GM21423 (cell line): ENCODE results near the gene MAP2K7.
A peak's percentile ranks its signal among the peaks of the same experiment; 100 is the strongest.
"Not testable (repeated sequence)": the region's sequence is repeated elsewhere in the genome, so short reads cannot be mapped to it uniquely, and the experiment has no call there.

Experiments used
- ATAC-seq: cut with Tn5 transposase; IDR thresholded peaks from one replicate; pipeline ENCODE4 v1.9.1; 2021; ENCODE audit warnings: mild to moderate bottlenecking, moderate library complexity; ENCODE audit not compliant: unreplicated experiment

The MAP2K7 gene

DNA sequence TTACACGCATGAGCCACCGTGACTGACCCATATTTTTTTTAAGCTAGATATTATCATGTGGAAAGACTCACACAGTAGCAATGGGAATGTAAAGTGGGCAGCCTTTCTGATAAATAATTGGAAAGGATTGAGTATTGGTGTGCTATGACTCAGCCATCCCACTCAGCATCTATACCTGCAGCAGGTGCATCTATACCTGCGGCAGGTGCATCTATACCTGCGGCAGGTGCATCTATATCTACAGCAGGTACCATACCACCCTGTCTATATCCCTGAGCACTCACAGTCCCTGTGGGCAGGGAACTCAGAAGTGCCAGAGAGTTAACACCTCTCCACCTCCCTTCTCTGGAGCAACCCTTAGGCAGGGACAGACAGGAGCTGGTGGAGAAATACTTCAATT, 20.6 kb upstream of the MAP2K7 start:
- no peak for ATAC-seq

DNA sequence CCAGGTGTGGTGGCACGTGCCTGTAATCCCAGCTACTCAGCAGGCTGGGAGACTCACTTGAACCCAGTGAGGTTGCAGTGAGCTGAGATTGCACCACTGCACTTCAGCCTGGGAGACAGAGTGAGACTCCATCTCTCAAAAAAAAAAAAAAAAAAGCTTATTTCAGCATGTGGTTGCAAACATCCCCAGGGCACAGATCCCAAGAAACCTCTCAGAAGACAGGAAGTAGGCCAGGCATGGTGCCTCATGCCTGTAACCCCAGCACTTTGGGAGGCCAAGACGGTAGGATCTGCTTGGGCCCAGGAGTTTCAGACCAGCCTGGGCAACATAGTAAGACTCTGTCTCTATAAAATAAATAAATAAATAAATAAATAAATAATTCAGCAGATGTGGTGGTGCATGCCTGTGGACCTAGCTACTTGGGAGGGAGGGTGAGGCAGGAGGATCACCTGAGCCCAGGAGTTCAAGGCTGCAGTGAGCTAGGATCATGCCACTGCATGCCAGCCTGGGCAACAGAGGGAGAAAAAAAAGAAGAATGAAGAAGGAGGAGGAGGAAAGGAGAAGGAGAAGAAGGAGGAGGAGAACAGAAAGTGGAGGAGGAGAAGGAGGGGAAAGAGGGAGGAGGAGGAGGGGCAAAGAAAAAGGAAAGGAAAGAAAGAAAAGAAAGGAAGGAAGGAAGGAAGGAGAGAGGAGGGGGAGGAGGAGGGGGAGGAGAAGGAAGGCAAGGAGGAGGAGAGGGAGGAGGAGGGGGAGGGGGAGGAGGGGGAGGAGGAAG, 19.7 kb upstream of the MAP2K7 start:
- ATAC-seq = no peak

DNA sequence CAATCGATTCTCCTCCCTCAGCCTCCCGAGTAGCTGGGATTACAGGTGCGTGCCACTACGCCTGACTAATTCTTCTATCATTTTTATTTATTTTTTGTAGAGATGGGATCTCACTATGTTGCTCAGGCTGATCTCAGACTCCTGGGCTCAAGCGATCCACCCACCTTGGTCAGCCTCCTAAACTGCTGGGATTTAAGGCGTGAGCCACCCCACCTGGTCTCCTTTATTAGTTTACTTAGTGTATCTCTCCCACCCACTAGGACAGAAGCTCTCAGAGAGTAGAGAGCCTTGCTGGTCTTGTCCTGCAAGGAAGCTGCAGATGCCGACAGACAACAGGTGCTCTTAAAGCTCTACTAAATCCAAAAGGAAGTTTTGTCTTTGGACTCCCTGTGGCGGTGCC, 17.9 kb upstream of the MAP2K7 start:
- ATAC-seq = no peak

DNA sequence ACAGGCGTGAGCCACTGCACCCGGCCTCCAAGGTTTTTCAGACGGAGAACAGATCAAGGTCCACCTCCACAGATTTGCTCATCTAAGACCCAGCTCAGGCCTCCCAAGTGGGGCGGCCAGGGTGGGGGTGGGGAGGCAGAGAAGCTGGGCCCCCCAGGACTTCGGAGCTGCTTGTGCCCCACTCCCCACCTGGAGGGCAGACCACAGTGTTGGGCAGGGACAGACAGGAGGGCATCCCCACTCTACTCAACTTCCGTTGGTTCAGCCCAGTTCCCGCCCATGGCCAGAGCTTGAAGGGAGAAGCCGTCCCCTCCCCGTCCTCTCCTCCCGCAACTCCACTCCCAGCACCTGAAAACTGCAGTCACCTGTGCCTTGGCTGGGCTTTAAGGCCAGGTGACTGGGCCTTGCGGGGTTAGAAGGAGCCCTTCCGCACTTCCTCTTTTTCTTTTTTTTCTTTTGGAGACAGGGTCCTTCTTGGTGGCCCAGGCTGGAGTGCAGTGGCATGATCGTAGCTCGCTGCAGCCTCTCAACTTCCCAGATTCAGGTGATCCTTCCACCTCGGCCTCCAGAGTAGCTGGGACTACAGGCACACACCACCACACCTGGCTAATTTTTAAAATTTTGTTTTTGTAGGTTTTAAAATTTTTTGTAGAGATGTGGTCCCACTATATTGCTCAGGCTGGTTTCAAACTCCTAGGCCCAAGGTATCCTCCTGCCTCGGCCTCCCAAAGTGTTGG, 16.1 kb upstream of the MAP2K7 start:
- no peak for ATAC-seq

DNA sequence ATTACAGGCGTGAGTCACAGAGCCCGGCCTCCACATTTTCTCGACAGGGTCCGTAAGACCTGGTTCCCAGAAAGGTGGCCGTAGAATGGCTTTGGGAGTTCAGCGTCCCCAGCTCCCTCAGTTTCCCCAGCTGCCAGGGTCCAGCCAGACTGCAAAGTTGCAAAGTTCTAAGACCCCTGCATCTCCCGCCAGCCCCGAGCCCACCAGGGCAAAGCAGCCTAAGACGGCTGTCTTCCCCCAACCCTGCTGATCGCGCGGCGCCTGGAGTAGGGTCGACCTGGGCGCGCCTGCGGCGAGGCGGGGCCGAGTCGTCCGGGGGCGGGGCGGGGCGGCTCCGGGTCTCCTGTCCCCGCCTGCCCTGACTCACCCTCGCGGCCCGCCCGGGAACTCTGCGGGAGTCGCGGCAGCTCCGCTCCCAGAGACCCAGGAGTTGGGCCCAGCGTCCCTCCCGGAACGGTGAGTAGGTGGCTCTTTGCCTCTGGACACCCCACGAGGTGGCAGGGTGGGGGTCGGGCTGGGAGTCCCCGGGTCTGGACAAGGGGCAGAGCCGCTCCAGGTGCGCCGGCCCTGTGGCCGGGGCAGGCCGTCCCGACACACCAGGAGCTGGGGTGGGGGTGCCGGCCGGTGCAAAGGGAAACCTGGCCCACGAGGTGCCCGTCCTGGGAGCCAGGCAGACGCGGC, 15.4 kb upstream of the MAP2K7 start, which contains the start of gene LRRC8E:
LRRC8E (plus strand) TSS at position 366 of the 681 bp plus-strand sequence. CDS start 7,094 bp downstream, outside the sequence.
- no peak for ATAC-seq

DNA sequence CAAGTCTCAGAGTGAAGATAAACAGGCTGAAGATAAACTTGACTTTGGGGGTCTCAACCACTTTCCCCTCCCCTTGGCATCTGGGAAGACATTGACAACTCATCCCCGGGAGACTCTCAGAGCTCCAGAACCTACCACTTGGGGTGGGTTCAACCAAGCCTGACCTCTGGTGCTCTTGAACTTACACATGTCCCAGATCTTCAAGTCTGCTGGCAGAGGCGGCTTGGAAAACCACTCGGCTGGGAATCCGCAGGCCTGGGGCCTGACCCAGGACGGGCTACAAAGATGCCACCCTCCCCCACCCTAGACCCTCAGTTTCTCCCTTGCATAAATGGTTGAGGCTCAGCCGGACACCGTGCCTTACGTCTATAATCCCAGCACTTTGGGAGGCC, 14.9 kb upstream of the MAP2K7 start:
- ATAC-seq = no peak

DNA sequence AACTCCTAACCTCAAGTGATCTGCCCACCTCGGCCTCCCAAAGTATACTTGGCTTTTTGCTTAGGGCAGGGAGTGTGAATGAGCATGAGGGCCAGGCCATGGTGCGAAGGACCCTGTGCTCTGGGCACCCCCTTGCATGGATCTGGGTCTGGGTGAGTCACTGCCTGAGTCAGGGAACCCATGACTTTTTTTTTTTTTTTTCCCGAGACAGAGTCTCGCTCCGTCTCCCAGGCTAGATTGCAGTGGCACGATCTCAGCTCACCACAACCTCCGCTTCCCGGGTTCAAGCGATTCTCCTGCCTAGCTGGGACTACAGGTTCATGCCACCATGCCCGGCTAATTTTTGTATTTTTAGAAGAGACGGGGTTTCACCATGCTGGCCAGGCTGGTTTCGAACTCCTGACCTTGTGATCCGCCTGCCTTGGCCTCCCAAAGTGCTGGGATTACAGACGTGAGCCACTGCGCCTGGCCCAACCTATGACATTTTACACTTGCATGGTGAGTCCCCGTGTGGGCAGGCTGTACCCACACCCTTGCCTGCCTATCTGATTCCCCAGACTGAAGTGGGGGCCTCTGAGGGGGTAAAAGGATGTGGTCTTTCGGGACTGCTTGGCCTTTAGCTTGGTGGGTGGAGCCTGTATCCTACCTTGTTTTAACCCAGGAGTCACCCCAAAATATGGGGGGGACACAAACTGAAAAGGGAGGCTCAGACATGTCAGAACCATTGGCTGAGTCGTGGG, 10.1 kb upstream of the MAP2K7 start:
- not testable (repeated sequence) for ATAC-seq

DNA sequence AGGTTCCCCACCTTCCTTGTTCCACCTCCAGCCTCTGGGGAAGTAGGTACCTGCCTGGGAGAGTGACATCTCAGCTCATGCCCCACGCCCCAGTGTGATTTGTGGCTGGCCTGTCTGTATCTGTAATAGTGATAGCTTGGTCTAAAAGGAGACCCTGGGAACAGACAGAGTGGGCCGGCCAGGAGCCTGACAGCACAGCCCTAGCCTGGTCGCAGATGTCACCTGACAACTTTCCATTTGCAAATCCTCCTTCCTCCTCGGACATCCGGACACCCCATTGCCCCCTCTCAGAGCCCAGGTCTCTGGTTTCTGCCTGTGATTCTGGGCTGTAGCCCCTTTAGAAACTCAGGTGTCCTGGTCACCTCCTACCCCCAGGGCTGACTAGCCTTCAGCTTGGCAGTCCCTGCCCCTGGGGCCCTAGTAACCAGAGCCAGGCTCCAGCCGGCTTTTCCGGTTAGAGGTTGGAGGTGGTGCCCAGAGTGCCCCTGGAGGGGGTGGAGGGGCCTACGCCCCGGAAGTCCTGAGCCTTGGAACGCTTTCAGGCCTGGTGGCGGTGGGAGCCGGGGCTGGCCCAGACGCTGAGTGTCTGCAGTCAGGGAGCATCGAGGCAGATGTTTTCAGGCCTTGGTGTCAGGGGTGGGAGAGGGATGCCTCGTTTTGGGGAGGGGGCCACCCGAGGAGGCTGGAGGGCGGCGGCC, 8.9 kb upstream of the MAP2K7 start:
- no peak for ATAC-seq

DNA sequence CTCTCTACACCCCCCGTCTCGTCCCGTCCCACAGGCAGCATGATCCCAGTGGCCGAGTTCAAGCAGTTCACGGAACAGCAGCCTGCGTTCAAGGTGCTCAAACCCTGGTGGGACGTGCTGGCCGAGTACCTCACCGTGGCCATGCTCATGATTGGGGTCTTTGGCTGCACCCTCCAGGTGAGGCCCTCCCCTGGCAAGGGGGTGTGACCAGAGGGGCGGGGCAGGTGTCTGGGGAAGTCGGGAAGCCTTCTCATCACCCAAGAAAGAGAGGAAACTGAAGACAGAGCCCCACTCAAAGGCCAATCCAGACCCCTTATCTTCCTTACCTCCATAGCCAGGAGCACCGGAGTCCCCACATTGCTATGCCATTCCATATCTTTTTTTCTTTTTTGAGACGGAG, 8.1 kb upstream of the MAP2K7 start:
- no peak for ATAC-seq

DNA sequence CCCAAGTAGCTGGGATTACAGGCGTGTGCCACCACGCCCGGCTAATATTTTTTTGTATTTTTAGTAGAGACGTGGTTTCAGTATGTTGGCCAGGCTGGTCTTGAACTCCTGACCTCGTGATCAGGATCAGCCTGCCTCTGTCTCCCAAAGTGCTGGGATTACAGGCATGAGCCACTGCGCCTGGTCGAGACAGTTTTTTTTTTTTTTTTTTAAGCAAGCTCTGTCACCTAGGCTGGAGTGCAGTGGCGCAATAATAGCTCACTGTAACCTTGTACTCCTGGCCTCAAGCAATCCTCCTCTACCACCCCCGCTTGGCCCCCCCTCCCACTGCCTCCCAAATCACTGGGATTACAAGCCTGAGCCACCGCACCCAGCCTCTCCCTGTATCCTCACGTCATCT, 6.4 kb upstream of the MAP2K7 start:
- ATAC-seq = no peak

DNA sequence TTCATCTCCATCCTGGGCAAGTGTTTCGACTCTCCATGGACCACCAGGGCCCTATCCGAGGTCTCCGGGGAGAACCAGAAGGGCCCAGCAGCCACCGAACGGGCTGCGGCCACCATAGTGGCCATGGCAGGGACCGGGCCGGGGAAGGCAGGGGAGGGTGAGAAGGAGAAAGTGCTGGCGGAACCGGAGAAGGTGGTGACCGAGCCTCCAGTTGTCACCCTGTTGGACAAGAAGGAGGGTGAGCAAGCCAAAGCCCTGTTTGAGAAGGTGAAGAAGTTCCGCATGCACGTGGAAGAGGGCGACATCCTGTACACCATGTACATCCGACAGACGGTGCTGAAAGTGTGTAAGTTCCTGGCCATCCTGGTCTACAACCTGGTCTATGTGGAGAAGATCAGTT, 4.7 kb upstream of the MAP2K7 start:
- ATAC-seq = no peak

DNA sequence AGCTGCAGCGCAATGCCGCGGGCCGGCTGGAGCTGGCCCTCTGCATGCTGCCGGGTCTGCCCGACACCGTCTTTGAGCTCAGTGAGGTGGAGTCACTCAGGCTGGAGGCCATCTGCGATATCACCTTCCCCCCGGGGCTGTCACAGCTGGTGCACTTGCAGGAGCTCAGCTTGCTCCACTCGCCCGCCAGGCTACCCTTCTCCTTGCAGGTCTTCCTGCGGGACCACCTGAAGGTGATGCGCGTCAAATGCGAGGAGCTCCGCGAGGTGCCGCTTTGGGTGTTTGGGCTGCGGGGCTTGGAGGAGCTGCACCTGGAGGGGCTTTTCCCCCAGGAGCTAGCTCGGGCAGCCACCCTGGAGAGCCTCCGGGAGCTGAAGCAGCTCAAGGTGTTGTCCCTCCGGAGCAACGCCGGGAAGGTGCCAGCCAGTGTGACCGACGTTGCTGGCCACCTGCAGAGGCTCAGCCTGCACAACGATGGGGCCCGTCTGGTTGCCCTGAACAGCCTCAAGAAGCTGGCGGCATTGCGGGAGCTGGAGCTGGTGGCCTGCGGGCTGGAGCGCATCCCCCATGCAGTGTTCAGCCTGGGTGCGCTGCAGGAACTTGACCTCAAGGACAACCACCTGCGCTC, 3.8 kb upstream of the MAP2K7 start:
- no peak for ATAC-seq

DNA sequence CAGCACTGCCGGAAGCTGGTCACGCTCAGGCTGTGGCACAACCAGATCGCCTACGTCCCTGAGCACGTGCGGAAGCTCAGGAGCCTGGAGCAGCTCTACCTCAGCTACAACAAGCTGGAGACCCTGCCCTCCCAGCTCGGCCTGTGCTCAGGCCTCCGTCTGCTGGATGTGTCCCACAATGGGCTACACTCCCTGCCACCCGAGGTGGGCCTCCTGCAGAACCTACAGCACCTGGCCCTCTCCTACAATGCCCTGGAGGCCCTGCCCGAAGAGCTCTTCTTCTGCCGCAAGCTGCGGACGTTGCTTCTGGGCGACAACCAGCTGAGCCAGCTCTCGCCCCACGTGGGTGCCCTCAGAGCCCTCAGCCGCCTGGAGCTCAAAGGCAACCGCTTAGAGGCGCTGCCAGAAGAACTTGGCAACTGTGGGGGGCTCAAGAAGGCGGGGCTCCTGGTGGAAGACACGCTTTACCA, 3.2 kb upstream of the MAP2K7 start:
- no peak for ATAC-seq

DNA sequence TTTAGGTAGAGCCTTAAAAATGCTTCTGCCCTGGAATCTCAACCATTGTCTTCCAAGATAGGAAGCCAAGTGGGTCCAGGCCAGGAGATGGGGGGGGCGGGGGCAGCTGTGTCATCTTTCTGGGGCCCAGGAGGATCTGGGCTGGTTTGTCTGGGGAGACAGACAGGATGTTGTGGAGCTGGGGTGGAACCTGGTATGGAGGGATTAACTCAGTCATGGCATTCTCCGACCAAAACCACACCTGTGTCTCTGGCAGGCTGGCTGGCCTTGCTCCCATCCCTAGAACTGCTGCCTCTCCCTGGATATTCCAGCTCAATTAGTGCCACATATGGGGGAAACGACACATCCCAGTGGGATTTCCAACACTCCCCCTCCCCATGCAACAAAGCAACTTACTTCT, 2.7 kb upstream of the MAP2K7 start:
- no peak for ATAC-seq

DNA sequence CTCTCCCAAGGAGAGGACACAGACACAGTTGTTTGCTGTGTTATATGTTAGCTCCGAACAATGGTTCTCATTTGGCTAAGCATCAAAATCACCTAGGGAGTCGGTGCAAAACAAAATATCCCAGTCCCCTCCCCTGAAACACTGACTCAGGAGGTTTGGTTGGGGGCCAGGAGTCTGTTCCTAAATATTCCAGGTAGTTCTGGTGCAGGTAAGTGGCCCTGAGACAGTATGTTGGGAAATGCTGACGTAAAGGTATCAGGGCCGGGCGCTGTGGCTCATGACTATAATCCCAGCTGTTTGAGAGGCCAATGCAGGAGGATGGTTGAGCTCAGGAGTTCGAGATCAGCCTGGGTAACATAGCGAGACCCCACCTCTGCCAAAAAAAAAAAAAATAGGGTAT, 2.3 kb upstream of the MAP2K7 start:
- no peak for ATAC-seq

DNA sequence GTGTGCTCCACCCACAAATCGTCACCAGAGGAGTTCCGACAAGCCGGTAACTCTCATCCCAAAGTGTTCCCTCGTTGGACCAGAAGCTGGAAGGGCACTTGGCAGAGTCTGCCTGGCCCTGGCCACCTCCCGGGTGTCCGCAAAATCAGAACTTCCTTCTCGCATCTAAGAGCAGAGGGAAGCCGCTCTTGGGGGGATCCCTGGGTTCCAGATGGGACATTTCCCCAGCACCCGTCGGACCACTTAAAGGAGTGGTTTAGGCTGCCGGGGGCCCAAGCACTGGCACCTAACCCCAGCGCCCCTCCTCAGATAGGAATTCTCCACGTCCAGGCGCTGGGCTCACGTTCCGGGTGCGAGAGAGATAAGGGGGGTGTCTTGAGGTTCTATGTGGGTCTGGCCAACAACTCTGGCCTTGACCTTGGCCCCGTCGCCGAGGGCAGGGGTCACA, 857 bp upstream of the MAP2K7 start:
- no peak for ATAC-seq

DNA sequence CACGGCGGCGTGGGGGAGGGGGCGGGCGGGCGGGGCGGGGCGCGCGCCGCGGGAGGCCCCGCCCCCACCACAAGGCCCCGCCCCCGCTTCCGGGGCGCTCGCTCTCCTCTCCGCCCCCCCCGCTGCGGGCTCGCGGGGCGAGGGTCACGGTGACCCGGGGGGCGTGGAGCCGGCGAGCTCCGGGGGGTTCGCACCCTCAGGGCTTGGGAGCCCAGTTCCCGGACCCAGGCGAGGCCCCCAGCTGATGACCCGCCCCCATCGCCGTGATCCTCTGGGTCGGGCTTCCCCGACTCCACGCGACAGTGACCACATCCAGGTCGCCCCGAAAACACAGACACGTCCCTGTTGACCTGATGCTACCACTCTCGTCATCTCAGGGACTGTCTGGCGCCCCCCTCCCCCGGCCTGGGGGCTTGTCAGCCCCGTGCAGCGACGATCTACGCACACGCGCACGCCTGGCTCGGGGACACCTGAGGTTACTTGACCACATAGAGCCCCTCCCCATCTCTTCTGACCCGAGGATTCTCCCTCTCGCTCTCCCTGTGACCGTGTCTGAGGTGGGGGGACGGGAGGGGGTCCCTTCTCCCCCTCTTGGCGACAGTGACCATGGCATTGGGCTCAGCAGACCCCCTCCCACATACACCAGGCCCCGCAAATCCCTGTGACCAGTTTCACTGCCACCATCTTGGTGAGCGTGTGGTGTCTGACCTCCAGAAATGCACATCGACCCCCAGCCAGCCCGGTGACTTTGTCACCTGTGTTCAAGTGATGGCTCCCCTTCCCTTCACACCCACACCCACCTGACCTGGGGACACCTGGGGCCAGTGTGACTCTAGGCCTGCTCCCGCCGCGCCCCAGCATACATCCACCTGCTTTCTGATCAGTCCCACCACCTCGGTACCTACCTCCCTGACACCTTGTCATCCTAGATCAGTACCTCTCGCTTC, 670 bp downstream of the MAP2K7 start:
- peak; percentile 31 for ATAC-seq

DNA sequence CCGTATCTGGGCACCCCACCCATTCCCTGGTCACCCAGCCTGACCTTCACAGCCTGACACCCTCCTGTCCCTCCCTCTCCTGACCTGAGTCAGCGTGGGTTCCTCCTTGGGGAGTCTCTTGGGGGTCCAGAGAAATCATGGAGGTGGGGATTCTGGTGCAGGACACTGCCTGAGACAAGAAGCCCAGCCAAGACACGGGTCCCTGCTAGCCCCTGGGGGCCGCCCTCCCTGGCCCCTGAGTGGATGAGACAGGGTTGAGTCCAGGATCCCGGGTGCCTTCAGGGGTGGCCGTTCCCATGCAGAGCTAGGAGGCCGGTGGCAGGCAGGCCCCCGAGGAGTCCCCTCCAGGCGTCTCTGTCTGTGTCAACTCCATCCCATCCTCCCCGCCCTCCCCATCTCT, 1.6 kb downstream of the MAP2K7 start:
- no peak for ATAC-seq

DNA sequence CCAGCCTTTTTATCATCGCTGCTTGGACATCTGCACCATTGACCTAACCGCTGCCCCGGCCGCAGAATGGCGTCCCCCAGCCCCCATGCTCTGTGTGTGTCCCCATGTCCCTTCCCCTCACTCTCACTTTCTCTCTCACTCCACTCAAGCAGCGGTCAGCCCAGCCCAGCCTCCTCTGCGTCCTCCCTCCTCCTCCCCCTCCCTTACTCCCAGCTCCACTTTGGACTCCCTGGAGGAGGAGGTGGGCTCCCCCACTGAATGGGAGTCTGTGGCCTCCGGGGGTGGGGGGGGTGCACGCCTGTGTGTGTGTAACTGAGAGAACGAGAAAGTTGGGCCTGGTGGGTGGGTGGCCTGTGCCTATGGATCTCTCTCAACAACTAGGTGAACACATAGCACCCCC, 2.2 kb downstream of the MAP2K7 start:
- no peak for ATAC-seq
